HG02623 (cell line): ENCODE results near the gene TFF1.

Source experiments
- ATAC-seq: cut with Tn5 transposase; IDR thresholded peaks from one replicate; pipeline ENCODE4 v1.9.1; 2021; ENCODE audit warnings: moderate library complexity; ENCODE audit not compliant: unreplicated experiment

TFF1 gene

DNA sequence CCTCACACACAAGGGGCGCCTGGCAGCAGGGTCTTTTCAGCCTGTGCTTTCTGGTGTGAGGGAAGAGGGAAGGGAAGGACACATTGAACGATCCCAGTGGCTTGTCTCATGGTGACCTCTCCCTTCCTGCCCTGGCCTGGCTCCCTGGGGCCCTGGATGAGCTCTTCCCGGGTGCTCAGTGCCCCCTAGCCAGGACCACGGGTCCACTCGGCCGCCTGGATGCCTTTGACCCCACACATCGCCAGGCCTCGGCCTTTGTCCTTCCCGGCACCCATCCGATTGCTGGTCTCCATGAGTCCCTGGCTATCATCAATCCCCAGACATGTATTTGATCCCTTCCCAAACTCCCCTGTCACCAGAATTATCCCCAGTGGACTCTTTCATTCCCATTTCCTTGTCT, 45.1 kb downstream of the TFF1 start:
- ATAC-seq = no peak

- no peak for ATAC-seq
Measured at GRCh38 chr21:42320791-42321190, 45.5 kb downstream of the TFF1 start.

DNA sequence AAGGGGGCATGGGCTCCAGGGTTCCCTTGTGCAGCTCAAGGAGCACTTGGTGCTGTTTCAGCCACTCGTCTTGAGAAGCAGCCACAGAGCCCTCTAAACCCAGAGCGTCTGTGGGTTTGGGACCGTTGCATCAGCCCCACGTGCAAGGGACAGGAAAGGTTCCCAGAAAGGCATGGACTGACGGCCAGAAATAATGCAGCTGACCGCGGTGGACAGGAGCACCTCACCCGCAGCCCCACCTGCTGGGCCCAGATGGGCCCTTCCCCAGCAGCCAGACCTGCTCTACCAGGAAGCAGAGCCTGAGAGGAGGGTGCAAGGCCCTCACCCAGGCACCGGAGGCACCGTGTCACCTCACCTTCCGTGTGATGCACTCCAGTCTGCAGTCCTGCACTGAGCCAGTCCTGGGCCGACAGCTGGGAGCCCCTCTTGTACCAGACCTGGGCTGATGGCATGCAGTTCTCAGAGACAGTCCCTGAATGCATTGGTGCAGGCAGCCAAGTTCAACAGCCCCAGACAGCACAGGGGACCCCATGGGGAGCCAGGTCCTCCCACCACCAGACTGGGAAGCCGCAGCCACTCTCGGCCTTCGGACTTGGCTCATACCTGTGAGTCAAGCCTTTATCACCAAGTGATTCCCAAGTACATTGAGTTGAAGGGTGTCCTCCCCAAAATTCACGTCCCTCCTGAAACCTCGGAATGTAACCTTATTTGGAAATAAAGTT, 46.3 kb downstream of the TFF1 start:
- ATAC-seq = no peak

GRCh38 chr21:42319376-42319775, 47.0 kb downstream of the TFF1 start:
- no peak for ATAC-seq

- no peak for ATAC-seq
Measured at GRCh38 chr21:42317826-42318746, 48.2 kb downstream of the TFF1 start.

- no peak for ATAC-seq
Measured at GRCh38 chr21:42317341-42317741, 49.0 kb downstream of the TFF1 start.

DNA sequence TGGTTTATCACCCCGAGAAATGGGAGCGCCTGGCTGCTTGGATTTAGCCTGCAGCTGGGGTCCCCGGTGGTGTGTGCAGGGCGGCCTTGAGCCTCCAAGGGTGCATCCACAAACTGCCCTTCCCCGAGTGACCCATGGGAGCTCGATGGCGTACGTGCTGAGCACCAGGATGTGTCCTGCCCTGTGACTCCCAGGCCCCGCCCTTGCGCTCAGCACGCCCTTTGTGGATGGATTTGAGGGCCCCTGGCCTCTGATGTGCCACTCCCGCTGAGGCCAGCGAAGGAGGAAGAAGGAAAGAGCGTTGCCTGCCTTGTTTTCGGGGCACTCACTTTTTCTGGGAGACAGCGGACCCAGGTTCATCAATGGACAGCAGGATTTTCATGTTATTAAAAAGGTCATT, 49.4 kb downstream of the TFF1 start:
- ATAC-seq = no peak

DNA sequence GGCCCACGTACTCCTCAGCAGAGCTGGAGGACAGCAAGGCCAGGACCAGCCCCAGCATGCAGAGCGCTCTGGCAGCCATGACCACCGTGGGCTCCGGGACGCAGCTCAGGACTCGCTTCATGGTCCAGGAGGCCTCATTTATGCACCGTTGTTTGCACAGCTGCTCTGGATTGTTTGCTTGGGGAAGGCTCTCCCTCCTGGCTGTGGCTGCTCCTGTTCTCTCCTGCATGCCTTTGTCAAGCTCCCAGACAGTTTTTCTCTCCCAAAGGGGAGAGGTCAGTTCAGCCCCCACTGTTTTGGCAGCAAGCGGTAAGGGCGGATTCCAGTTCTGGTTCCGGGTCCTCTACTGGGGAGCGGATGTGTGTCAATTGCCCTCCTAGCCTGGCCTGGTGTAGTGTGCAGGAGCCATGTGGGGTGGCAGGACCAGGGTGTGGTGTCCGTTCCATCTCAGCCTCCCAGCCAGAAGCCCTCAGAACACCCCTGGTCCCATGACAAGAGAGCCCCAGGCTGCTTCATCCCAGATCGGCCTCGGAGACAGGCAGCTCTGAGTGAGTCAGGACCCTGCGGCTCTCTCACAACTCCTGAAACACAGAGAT, 50.9 kb downstream of the TFF1 start, which contains the start of gene TFF3:
Gene TFF3, minus strand, starts transcription at position 114 of the 596 bp plus-strand sequence. Its CDS starts 35 bp downstream, at position 79.
- ATAC-seq = no peak

GRCh38 chr21:42314616-42315295, 51.6 kb downstream of the TFF1 start:
- ATAC-seq = no peak

DNA sequence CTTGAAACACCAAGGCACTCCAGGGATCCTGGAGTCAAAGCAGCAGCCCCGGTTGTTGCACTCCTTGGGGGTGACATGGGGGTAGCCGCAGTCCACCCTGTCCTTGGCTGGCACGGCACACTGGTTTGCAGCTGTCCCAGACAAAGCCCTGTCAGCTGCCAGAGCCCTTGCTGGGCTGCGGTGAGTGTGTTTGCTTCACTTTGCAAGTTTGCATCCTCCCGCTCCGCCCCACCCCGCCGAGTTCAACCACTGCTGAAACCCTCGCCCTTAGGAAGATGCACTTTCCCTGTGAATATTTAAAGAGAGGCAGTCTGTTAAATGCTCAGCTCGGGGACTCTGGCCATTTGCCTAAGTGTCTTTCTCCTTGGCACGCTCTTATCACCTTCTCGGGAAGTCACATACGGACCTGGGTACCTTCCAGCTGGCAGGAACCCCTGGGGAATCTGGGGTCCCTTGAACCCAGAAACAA, 52.8 kb downstream of the TFF1 start:
- no peak for ATAC-seq

DNA sequence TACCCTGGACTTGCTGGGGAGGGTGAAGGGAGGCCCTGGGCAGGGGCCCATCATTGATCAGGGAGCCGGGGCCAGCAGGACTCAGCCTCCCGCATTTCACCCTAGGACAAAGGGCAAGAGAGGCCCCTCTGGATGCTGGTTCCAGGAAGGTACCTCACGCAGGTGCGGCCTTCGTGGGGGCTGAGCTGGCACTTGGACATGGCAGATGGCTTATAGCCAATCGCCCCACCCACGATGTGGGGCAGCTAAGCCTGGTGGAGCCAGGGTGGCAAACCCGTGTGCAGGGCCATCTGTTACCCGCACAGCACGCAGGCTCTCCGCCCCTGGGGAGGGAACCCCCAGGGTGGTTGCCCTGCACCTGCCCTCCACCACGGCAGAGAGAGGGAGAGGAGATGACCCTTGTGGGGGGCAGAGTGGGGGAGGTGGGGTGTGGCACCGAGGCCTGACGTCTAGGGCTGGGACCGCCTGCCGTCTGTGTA, 53.7 kb downstream of the TFF1 start:
- ATAC-seq = no peak
